KMS-11 (cell line): ENCODE results near the gene CTNNA3.

ENCODE experiments used
- H2AFZ ChIP-seq: fragments of 200-600 bp; sonication (generic); 2 replicates; pipeline ENCODE4 v1.6.1; 2016; ENCODE audit warnings: antibody characterized with exemption, mixed run types, low read depth
- H3K27ac ChIP-seq: fragments of 200-600 bp; sonication (generic); 2 replicates; pipeline ENCODE4 v1.6.1; 2016; ENCODE audit warnings: mild to moderate bottlenecking, mixed run types
- H3K27me3 ChIP-seq: fragments of 200-600 bp; sonication (generic); 2 replicates; pipeline ENCODE4 v1.6.1; 2017; ENCODE audit warnings: mild to moderate bottlenecking, low read depth, mixed run types, moderate library complexity; ENCODE audit not compliant: insufficient read depth
- H3K36me3 ChIP-seq: fragments of 200-600 bp; sonication (generic); 2 replicates; pipeline ENCODE4 v1.6.1; 2017; ENCODE audit warnings: mild to moderate bottlenecking, mixed run types; ENCODE audit not compliant: insufficient read depth
- H3K4me1 ChIP-seq: fragments of 200-600 bp; sonication (generic); 2 replicates; pipeline ENCODE4 v1.6.1; 2016; ENCODE audit warnings: mild to moderate bottlenecking, low read depth, mixed run types; ENCODE audit not compliant: poor library complexity, severe bottlenecking
- H3K4me2 ChIP-seq: fragments of 200-600 bp; sonication (generic); 2 replicates; pipeline ENCODE4 v1.7.0; 2016; ENCODE audit warnings: mild to moderate bottlenecking, mixed run types
- H3K4me3 ChIP-seq: fragments of 200-600 bp; sonication (generic); IDR thresholded peaks from 2 replicates; pipeline ENCODE4 v1.6.1; 2017; ENCODE audit warnings: low read depth, low read length, mixed read lengths; ENCODE audit not compliant: insufficient read depth
- H3K79me2 ChIP-seq: fragments of 200-600 bp; sonication (generic); 2 replicates; pipeline ENCODE4 v1.6.1; 2016; ENCODE audit warnings: low read depth, mixed run types; ENCODE audit not compliant: insufficient read depth
- H3K9ac ChIP-seq: fragments of 200-600 bp; sonication (generic); 2 replicates; pipeline ENCODE4 v1.6.1; 2016; ENCODE audit warnings: mild to moderate bottlenecking, mixed run types
- H4K20me1 ChIP-seq: fragments of 200-600 bp; sonication (generic); 2 replicates; pipeline ENCODE4 v1.6.1; 2016; ENCODE audit warnings: mild to moderate bottlenecking, mixed run types; ENCODE audit not compliant: insufficient read depth
- TF ChIP-seq, protein P1 (sequence below): fragments of 200-600 bp; sonication (generic); conservative IDR thresholded peaks from 2 replicates; pipeline ENCODE4 v1.6.1; 2017; ENCODE audit warnings: low read depth, mild to moderate bottlenecking, antibody characterized with exemption, low read length, moderate library complexity, mixed read lengths

The CTNNA3 gene

DNA sequence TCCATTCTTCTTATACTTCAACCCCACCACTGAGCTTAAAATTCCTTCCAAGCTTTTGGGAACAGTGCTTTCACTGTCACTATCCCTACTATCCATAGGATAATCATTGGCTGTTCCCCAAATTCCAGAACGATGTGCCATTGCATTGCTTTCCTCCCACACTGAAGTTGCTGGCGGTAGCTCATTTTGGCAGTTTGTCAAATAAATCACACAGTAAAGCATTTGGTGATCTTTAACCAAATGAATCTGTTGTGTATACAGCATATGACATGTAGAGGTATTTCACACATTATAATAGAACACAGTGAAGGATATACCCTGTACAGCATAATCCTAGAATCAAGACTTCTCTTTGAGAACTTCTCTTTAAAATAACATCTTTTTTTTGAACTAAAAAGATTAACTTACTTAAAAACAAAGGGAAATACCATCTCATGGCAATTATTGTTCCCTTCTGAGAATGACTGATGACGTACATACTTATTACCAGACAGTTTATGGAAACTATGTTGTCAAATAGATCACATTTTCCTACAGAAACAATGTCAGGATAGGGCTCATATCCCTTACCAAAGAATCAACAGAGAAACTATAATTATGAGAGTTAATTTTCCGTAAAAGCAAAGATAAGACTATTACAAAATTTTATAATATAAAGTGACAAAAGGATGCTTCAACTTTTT is 93.6 kb downstream of the CTNNA3 start:
- no peaks in the 10 kb centered on the region for H3K4me1 ChIP-seq
- TF ChIP-seq, protein P1, sequence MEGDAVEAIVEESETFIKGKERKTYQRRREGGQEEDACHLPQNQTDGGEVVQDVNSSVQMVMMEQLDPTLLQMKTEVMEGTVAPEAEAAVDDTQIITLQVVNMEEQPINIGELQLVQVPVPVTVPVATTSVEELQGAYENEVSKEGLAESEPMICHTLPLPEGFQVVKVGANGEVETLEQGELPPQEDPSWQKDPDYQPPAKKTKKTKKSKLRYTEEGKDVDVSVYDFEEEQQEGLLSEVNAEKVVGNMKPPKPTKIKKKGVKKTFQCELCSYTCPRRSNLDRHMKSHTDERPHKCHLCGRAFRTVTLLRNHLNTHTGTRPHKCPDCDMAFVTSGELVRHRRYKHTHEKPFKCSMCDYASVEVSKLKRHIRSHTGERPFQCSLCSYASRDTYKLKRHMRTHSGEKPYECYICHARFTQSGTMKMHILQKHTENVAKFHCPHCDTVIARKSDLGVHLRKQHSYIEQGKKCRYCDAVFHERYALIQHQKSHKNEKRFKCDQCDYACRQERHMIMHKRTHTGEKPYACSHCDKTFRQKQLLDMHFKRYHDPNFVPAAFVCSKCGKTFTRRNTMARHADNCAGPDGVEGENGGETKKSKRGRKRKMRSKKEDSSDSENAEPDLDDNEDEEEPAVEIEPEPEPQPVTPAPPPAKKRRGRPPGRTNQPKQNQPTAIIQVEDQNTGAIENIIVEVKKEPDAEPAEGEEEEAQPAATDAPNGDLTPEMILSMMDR: no peak
- no peaks in the 10 kb centered on the region for H3K27me3 ChIP-seq
- no peak overlapping the region for H2AFZ ChIP-seq
- H3K36me3 ChIP-seq: no peaks in the 10 kb centered on the region
- H3K79me2 ChIP-seq: no peaks in the 10 kb centered on the region
- H4K20me1 ChIP-seq: no peaks in the 10 kb centered on the region
- no peak overlapping the region for H3K4me2 ChIP-seq
- no peak overlapping the region for H3K9ac ChIP-seq
- no peak overlapping the region for H3K4me3 ChIP-seq
- H3K27ac ChIP-seq: no peak overlapping the region

DNA sequence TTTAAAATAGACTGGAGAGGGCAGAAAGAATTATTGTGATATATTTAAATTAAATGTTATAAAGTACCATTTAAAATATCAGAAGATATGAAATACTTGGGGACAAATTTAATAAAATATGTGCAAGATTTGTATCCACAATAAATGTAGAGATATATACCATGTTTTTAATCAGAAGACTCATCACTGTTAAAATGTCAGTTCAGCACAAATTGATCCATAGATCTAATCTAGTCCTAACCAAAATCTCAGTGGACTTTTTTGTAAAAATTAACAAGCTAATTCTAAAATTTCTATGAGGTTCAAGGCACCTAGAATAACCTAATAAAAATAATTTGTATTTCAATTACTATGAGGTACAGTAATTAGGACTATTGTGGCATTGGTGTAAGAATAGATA is 96.4 kb downstream of the CTNNA3 start:
- Histone ChIP-seq H4K20me1 (no peaks in the 10 kb centered on the region), H2AFZ (no peak overlapping the region), H3K27ac (no peak overlapping the region), H3K4me2 (no peak overlapping the region), H3K36me3 (no peaks in the 10 kb centered on the region), H3K9ac (no peak overlapping the region), H3K4me1 (no peaks in the 10 kb centered on the region), H3K79me2 (no peaks in the 10 kb centered on the region), H3K27me3 (no peaks in the 10 kb centered on the region), H3K4me3 (no peak overlapping the region)
- TF ChIP-seq, protein P1: no peak

DNA sequence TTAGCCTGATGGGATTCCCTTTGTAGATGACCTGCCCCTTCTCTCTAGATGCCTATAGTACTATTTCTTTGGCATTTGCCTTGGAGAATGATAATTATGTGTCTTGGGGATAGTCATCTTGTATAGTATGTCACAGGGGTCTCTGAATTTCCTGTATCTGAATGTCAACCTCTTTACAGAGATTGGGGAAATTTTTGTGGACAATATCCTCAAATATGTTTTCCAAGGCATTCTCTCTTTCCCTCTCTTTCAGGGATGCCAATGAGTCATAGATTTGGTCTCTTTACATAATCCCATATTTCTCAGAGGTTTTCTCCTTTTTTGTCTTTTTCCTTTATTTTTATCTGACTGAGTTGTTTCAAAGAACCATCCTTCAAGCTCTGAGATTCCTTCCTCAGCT is 99.4 kb downstream of the CTNNA3 start:
- no peak overlapping the region for H3K9ac ChIP-seq
- no peak overlapping the region for H3K27ac ChIP-seq
- no peak overlapping the region for H3K4me3 ChIP-seq
- TF ChIP-seq, protein P1: no peak
- no peak overlapping the region for H3K4me2 ChIP-seq
- no peaks in the 10 kb centered on the region for H3K27me3 ChIP-seq
- no peaks in the 10 kb centered on the region for H4K20me1 ChIP-seq
- H3K36me3 ChIP-seq: no peaks in the 10 kb centered on the region
- H3K4me1 ChIP-seq: no peaks in the 10 kb centered on the region
- no peaks in the 10 kb centered on the region for H3K79me2 ChIP-seq
- no peak overlapping the region for H2AFZ ChIP-seq

DNA sequence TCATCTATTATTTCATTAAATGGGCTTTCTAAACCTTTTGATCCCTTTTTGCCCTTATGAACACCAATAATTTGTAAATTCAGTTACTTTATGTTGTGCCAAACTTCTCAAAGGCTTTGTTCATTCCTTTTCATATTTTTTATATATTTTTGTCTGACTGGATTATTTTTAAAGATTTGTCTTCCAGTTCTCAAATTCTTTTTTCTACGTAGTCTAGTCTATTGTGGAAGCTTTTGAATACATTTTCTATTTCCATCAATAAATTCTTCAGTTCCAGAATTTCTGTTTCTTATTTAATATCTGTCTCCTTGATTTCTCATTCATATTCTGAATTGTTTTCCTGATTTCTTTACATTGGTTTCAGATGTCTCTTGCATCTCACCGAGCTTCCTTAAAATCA is 108.2 kb downstream of the CTNNA3 start:
- no peaks in the 10 kb centered on the region for H3K36me3 ChIP-seq
- H3K4me1 ChIP-seq: no peaks in the 10 kb centered on the region
- no peaks in the 10 kb centered on the region for H3K27me3 ChIP-seq
- no peak overlapping the region for H3K9ac ChIP-seq
- TF ChIP-seq, protein P1: no peak
- no peak overlapping the region for H3K27ac ChIP-seq
- no peaks in the 10 kb centered on the region for H4K20me1 ChIP-seq
- no peak overlapping the region for H3K4me3 ChIP-seq
- no peak overlapping the region for H3K4me2 ChIP-seq
- H3K79me2 ChIP-seq: no peaks in the 10 kb centered on the region
- no peak overlapping the region for H2AFZ ChIP-seq
